NCI-H510A treated with DMSO at 0.1 percent for 48 hours (cell line): ENCODE data around the gene EFCAB5.
"Not testable (repeated sequence)": the region's sequence is repeated elsewhere in the genome, so short reads cannot be mapped to it uniquely, and the experiment has no call there.

ENCODE experiments used
- DNase-seq: peaks from one replicate; lab custom pipeline; 2025; lab: John Stamatoyannopoulos, UW

Gene EFCAB5

GRCh38 chr17:29935909-29936308, 5.5 kb upstream of the EFCAB5 start:
- not testable (repeated sequence) for DNase-seq

DNA sequence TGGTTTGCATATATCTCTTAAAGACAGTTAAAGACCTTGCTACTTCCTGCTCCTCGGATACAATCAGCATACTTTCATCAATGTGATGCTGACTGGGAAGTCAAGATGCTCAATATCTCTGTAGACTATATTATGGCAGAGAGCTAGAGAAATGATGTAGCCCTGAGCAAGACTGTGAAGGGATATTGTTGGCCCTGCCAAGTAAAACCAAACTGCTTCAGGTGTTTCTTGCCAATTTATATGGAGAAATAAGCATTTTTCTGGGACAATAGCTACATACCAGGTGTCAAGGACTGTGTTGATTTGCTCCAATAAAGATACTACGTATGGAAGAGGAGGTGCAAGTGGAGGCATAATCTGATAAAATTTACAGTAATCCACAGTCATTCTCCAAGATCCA, 4.7 kb upstream of the EFCAB5 start:
- DNase-seq, result no peak

DNA sequence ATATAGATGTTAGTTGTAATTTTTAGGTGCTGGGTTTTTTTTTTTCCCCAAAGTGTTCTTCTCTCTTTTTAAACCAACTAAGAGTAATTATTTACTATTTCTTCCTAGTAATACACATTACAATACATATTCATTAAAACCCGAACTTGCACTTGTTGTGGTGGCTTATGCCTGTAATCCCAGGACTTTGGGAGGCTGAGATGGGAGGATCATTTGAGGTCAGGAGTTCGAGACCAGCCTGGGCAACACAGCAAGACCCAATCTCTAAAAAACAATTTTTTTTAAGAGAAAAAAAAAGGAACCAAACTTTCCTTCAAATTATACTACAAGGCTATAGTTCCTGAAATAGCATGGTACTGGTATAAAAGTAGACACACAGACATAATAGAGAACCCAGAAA, 3.8 kb downstream of the EFCAB5 start:
- DNase-seq, result no peak

DNA sequence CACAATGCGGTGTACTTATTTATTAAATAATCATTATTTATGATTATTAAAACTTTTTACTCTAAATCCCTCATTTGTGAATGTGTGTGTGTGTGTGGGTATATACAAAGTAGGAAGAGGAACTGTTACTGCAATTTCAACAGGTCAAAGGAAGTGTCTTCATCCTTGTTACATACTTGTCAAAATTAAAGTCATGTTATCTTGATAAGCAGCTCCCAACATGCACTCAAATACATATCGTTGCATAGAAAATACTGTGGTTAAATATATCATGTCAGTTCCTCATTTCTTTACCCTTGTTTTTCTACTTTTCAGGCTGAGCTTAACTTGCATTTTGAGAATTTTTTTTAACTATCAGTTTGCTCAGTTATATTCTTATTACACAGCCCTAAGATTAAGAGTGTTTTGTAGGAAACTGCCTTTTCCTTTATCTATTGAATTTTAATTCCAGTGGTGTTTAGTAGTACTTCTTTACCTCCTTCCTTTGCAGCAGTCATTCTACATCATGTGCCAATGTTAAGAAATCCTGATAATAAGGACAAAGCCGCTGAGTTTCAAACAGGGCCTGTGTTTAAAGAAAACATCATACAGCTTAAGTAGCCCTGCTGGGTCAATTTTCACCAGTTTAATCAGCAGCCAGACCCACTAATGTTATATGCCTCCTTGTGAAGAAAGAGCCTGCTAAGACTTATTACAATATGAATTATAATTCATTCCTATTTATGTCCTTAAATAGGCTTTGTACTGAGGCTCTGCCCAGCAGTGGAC, 7.2 kb downstream of the EFCAB5 start:
- no peak for DNase-seq

- DNase-seq, result peak; percentile 92
These were observed 8.3 kb downstream of the EFCAB5 start for GRCh38 chr17:29949696-29950095.

DNA sequence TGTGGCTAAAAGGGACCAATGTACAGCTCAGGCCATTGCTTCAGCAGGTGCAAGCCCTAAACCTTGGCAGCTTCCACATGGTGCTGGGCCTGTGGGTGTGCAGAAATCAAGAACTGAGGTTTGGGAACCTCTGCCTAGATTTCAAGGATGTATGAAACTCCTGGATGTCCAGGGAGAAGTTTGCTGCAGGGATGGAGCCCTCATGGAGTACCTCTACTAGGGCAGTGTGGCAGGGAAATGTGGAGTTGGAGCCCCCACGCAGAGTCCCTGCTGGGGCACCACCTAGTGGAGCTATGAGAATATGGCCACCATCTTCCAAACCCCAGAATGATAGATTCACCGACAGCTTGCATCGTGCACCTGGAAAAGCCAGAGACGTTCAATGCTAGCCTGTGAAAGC, 13.0 kb downstream of the EFCAB5 start:
- DNase-seq, result no peak

DNA sequence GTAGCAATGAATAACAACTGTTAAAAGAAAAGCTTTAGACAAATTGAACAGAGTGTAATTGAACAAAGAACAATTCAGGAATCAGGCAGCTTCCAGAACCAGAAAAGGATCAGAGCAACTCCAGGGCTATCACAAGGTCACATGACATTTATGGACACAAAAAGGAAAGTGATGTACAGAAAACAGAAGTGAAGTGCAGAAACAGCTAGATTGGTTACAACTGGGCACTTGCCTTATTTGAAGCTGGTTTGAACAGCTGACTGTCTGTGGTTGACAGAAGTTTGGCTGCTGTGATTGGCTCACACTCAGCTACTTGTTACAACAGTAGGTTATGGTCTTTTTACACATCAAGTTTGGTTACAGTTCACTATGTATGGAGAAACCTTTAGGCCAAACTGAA, 14.8 kb downstream of the EFCAB5 start:
- no peak for DNase-seq

DNA sequence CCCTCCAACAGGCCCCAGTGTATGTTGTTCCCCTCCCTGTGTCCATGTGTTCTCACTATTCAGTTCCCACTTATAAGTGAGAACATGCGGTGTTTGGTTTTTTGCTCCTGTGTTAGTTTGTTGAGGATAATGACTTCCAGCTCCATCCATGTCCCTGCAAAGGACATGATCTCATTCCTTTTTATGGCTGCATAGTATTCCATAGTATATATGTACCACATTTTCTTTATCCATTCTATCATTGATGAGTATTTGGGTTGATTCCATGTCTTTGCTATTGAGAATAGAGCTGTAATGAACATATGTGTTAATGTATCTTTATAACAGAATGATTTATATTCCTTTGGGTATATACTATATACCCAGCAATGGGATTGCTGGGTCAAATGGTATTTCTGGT, 16.1 kb downstream of the EFCAB5 start:
- not testable (repeated sequence) for DNase-seq

GRCh38 chr17:29958947-29959657, 17.7 kb downstream of the EFCAB5 start:
- DNase-seq, result no peak

- DNase-seq, result no peak
These were observed 18.4 kb downstream of the EFCAB5 start for GRCh38 chr17:29959658-29960337.

DNA sequence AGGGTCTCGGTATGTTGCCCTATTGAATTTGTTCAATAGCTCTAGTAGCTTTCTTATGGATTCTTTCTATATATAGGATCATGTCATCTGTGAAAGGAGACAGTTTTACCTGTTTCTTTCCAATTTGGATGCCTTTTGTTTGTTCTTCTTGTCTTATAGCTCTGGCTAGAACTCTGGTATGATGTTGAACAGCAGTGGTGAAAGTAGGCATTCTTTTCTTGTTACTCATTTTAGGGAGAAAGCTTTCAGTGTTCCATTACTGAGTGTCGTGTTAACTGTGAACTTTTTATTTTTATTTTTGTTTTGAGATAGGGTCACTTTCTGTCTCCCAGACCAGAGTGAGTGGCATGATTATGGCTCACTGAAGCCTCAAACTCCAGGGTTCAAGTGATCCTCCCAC, 21.2 kb downstream of the EFCAB5 start:
- no peak for DNase-seq

GRCh38 chr17:29968271-29968670, 26.8 kb downstream of the EFCAB5 start:
- no peak for DNase-seq

GRCh38 chr17:29972277-29972676, 30.8 kb downstream of the EFCAB5 start:
- DNase-seq, result peak; percentile 62

DNA sequence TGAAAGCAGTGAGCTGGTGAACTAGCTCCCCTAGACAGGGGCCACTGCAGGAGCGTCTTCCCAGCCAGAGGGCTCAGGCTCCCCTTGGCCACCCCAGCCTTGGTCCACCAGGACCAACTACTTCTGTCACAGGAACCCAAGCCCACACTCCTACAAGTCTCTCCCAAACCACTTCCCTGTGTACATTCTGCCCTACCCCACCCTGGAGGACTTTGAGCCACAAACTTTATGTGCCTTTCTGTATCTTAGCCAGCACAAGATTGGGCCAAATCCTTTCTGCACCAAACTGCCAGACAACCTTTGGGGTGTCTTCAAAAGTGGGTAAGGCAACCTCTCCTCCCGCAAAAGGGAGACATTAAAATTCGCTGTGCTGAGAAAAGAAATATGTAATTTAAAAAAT, 31.6 kb downstream of the EFCAB5 start:
- DNase-seq, result no peak

DNA sequence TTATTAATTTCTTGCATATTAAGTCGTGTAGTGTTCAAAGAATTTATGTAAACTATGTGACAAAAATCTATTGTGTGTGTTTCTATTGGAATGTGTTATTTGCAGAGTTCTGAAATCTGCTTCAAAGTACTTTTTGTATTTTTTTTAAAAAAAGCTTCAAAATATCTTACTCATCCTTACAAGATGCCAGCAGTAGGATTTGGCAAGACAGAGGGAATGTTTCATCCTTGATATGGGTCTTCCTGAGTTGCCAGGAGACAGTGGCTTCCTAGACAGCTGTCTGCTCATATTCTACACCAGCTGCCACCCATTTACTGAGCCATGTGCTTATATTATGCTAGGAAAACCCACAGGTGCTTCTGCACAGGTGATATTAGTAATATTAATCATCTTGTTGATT, 36.4 kb downstream of the EFCAB5 start:
- no peak for DNase-seq

DNA sequence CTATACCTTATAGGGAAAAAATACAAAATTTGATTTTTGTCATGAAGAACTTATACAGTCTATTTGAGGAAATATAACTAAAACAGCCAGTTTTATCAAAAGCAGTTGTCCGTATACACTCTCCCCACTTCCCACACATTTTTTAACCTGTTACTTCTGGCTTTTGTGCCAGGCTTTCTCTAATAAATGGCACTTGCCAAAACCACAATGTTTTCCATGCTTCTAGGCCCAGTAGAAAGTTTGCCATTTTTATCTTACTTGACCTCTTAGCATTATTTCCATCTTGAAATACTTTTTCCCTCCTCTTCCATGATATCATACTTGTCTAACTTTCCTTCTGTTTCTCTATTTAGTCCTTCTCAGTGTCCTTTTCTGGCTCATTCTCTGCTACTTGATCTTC, 38.8 kb downstream of the EFCAB5 start:
- no peak for DNase-seq

DNA sequence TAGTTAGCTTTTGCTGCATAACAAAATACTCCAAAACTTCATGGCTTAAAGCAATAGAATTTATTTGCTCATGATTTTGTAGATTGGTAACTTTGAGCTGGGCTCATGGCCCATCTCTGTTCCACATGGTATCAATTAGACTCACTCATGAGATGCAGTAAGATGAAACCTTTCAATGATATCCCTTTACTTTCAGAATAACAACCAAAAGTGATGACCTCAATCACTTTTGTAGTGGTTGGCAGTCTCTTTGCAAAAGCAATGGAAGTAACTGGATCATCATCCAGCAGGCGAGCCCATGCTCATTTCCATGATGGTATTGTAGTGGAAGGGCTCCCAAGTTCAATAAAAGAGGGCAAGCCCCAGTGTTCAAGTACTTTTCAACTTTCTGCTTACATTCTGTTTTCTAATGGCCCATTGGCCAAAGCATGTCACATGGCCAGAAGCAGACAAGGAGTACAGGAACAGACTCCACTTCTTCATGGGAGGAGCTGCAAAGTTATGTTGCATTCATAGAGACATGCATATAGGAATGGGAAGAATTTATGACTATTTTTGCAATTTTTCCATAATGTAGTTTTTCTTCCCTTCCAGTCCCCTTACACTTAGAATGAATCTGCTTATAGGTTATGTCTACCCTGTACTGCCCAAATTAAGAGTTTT, 41.7 kb downstream of the EFCAB5 start:
- no peak for DNase-seq

- no peak for DNase-seq
These were observed 55.0 kb downstream of the EFCAB5 start for GRCh38 chr17:29996458-29996857.

GRCh38 chr17:30000001-30000754, 58.7 kb downstream of the EFCAB5 start:
- DNase-seq, result no peak

DNA sequence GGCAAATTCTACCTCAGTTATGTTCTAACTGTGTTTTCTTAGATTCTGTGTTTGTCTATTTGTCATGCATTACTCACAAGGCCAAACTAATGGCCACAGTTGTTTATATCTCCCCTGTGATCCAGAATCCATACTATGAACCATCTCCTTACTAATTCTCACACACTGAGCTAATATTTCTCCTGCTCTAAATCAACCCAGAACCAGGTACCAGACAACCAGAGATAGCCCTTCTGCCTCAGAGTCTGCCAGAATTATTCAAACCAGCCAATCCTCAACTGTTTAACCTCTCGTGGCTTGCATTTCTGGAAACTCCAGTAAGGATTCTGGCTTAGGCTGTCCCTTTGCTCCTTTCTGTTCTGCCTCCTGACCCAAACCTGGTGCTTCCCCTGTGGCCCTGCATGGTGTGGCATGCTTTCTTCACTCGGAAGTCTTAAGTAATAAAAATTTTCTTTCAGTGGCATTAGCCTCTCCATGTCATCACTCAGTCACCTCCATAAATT, 59.4 kb downstream of the EFCAB5 start:
- DNase-seq, result no peak

- no peak for DNase-seq
These were observed 60.7 kb downstream of the EFCAB5 start for GRCh38 chr17:30002088-30002487.
